ENCODE results near the gene SLC34A3. TPM values are rescaled to one million over a fixed set of nuclear protein-coding genes. Genes with fewer than 3 reads are reported as not detected.

The SLC34A3 gene
- total RNA-seq, 2 donors from 2014 or later: not detected

GRCh38 chr9:137185921-137186320, 44.8 kb upstream of the SLC34A3 start:
- Histone ChIP-seq H3K27ac (no peak overlapping the region), H3K4me1 (peaks cover 36% of the 10 kb centered on the region), H3K27me3 (no peaks in the 10 kb centered on the region), H3K9ac (ENCODE audit: low read depth in 2 of 2, low read length in 2 of 2) (no peak overlapping the region), H3K36me3 (peaks cover 3% of the 10 kb centered on the region), H3K9me3 (no peaks in the 10 kb centered on the region), H3K4me3 (no peak overlapping the region)
- intact Hi-C loops (cut with DNase I): loop anchor here (5.0 kb wide), 1 partner anchor 41 kb away; the partner anchor contains the start of genes CYSRT1 and RNF224
- no peak for DNase-seq
- TF ChIP-seq, protein P1, sequence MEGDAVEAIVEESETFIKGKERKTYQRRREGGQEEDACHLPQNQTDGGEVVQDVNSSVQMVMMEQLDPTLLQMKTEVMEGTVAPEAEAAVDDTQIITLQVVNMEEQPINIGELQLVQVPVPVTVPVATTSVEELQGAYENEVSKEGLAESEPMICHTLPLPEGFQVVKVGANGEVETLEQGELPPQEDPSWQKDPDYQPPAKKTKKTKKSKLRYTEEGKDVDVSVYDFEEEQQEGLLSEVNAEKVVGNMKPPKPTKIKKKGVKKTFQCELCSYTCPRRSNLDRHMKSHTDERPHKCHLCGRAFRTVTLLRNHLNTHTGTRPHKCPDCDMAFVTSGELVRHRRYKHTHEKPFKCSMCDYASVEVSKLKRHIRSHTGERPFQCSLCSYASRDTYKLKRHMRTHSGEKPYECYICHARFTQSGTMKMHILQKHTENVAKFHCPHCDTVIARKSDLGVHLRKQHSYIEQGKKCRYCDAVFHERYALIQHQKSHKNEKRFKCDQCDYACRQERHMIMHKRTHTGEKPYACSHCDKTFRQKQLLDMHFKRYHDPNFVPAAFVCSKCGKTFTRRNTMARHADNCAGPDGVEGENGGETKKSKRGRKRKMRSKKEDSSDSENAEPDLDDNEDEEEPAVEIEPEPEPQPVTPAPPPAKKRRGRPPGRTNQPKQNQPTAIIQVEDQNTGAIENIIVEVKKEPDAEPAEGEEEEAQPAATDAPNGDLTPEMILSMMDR (IDR thresholded peaks at IDR 0.05): no peak

- H3K4me1 ChIP-seq: peaks cover 36% of the 10 kb centered on the region
- intact Hi-C loops (cut with DNase I): loop anchor here (5.0 kb wide), 1 partner anchor 41 kb away; the partner anchor contains the start of genes CYSRT1 and RNF224
- no peak overlapping the region for H3K9ac ChIP-seq (ENCODE audit: low read depth in 2 of 2, low read length in 2 of 2)
- no peaks in the 10 kb centered on the region for H3K27me3 ChIP-seq
- DNase-seq: no peak
- H3K4me3 ChIP-seq: no peak overlapping the region
- H3K27ac ChIP-seq: no peak overlapping the region
- peaks cover 3% of the 10 kb centered on the region for H3K36me3 ChIP-seq
- TF ChIP-seq, protein P1 (IDR thresholded peaks at IDR 0.05): no peak
- no peaks in the 10 kb centered on the region for H3K9me3 ChIP-seq
Observed at GRCh38 chr9:137186385-137186784, 44.3 kb upstream of the SLC34A3 start.

GRCh38 chr9:137187386-137187785, 43.3 kb upstream of the SLC34A3 start:
- Histone ChIP-seq H3K4me1 (peaks cover 36% of the 10 kb centered on the region), H3K4me3 (peak overlapping the region; percentile 99), H3K9me3 (no peaks in the 10 kb centered on the region), H3K36me3 (peaks cover 3% of the 10 kb centered on the region), H3K9ac (ENCODE audit: low read depth in 2 of 2, low read length in 2 of 2) (peak overlapping the region; percentile 85 to 93), H3K27ac (no peak overlapping the region), H3K27me3 (no peaks in the 10 kb centered on the region)
- DNase-seq: no peak
- intact Hi-C loops (cut with DNase I): loop anchor here (5.0 kb wide), 1 partner anchor 40 kb away; the partner anchor contains the start of genes CYSRT1 and RNF224
- TF ChIP-seq, protein P1 (IDR thresholded peaks at IDR 0.05): no peak

DNA sequence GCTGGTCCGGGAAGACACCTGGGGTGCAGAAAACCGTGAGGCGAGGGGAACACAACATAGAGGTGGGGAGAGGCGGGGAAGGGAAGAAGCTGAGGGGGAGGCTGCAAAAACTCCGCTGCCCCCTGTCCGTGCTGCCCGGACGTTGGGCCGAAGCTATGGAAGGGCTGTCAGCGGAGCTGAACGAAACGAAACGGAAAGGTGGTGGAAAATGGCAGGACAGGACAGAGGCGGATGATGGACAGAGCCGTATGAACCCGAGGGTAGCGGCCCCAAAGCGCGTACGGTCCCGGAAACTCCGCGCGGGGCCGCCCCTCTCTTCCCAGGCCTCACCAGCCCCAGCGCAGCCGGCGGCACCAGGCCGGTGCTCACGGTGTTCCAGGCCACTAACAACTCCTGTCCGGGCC, 42.6 kb upstream of the SLC34A3 start:
- Histone ChIP-seq H3K9ac (ENCODE audit: low read depth in 2 of 2, low read length in 2 of 2) (peak overlapping the region; percentile 85 to 93), H3K27me3 (no peaks in the 10 kb centered on the region), H3K36me3 (peaks cover 3% of the 10 kb centered on the region), H3K4me1 (peaks cover 36% of the 10 kb centered on the region), H3K9me3 (no peaks in the 10 kb centered on the region), H3K27ac (peak overlapping the region; percentile 98), H3K4me3 (peak overlapping the region; percentile 99)
- no peak for DNase-seq
- intact Hi-C loops (cut with DNase I): loop anchor here (5.0 kb wide), 1 partner anchor 39 kb away; the partner anchor contains the start of genes CYSRT1 and RNF224
- TF ChIP-seq, protein P1 (IDR thresholded peaks at IDR 0.05): no peak

GRCh38 chr9:137188490-137189296, 42.0 kb upstream of the SLC34A3 start, which contains the start of the genes ANAPC2 and SSNA1:
Gene ANAPC2, minus strand, starts transcription at chr9:137188560. Its CDS starts 28 bp downstream, at chr9:137188532.
Gene SSNA1, plus strand, starts transcription at chr9:137188676. Its CDS starts 51 bp downstream, at chr9:137188727.
- Histone ChIP-seq H3K36me3 (peaks cover 3% of the 10 kb centered on the region), H3K4me1 (peaks cover 36% of the 10 kb centered on the region), H3K9me3 (no peaks in the 10 kb centered on the region), H3K27ac (peak within 1 kb of the TSS; percentile 98), H3K4me3 (peak within 1 kb of the TSS; percentile 99), H3K9ac (ENCODE audit: low read depth in 2 of 2, low read length in 2 of 2) (peak within 1 kb of the TSS; percentile 85 to 93), H3K27me3 (no peaks in the 10 kb centered on the region)
- TF ChIP-seq, protein P1 (IDR thresholded peaks at IDR 0.05): peak; percentile 28
- intact Hi-C loops (cut with DNase I): loop anchor here (5.0 kb wide), 1 partner anchor 39 kb away; the partner anchor contains the start of genes CYSRT1 and RNF224
- peak; percentile 93 for DNase-seq
